ENCODE results near the gene ONECUT2.
"Not testable (repeated sequence)": the region's sequence is repeated elsewhere in the genome, so short reads cannot be mapped to it uniquely, and the experiment has no call there.

The ONECUT2 gene

GRCh38 chr18:57434536-57435494, at the start of gene ONECUT2:
TSS of gene ONECUT2 (plus strand) at chr18:57435374. CDS start at chr18:57435717, 343 bp downstream.
- no peak for FAIRE-seq

- FAIRE-seq, result no peak
Observed at GRCh38 chr18:57389271-57389670, 45.9 kb upstream of the ONECUT2 start.

- FAIRE-seq, result no peak
Observed at GRCh38 chr18:57390044-57390443, 45.1 kb upstream of the ONECUT2 start.

- FAIRE-seq, result not testable (repeated sequence)
Observed at GRCh38 chr18:57394749-57395148, 40.4 kb upstream of the ONECUT2 start.

GRCh38 chr18:57396831-57397230, 38.3 kb upstream of the ONECUT2 start:
- not testable (repeated sequence) for FAIRE-seq

GRCh38 chr18:57397440-57398132, 37.6 kb upstream of the ONECUT2 start:
- no peak for FAIRE-seq

GRCh38 chr18:57404345-57404744, 30.8 kb upstream of the ONECUT2 start:
- FAIRE-seq, result no peak

- FAIRE-seq, result no peak
Observed at GRCh38 chr18:57409650-57410049, 25.5 kb upstream of the ONECUT2 start.

GRCh38 chr18:57410749-57411148, 24.4 kb upstream of the ONECUT2 start:
- FAIRE-seq, result no peak

GRCh38 chr18:57416542-57416941, 18.6 kb upstream of the ONECUT2 start:
- no peak for FAIRE-seq

- no peak for FAIRE-seq
Observed at GRCh38 chr18:57422313-57422872, 12.8 kb upstream of the ONECUT2 start.

- no peak for FAIRE-seq
Observed at GRCh38 chr18:57423821-57424220, 11.4 kb upstream of the ONECUT2 start.

- FAIRE-seq, result no peak
Observed at GRCh38 chr18:57425096-57425495, 10.1 kb upstream of the ONECUT2 start.

- FAIRE-seq, result no peak
Observed at GRCh38 chr18:57426187-57426586, 9.0 kb upstream of the ONECUT2 start.

- FAIRE-seq, result no peak
Observed at GRCh38 chr18:57427429-57428201, 7.6 kb upstream of the ONECUT2 start.

GRCh38 chr18:57428221-57429150, 6.7 kb upstream of the ONECUT2 start:
- FAIRE-seq, result no peak

- no peak for FAIRE-seq
Observed at GRCh38 chr18:57429167-57430078, 5.8 kb upstream of the ONECUT2 start.

GRCh38 chr18:57430079-57431001, 4.8 kb upstream of the ONECUT2 start:
- no peak for FAIRE-seq

GRCh38 chr18:57431002-57431382, 4.2 kb upstream of the ONECUT2 start:
- FAIRE-seq, result no peak

All from colon (tissue), 2 donors.